ENCODE results near the gene PAXIP1.
A peak's percentile ranks its signal among the peaks of the same experiment; 100 is the strongest.

Gene PAXIP1

DNA sequence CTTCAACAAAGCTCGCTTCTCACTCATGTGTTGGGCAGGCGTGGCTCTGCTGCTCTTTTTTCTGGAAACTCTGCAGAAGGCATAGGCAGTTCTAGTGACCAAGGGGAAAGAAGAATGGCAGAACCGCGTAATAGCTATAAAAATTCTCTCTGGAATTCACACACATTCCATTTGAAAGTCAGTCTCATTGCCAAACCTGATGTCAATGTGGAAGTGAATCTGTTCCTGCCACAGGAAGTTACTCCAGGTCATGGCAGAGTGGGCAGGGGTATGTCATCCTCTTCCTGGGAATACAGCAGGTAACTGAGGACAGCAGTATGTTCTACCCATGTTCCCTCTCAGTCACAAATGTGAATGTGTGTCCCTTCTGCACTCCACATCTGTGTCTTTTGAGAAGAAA is 8.2 kb upstream of the PAXIP1 start:
- Histone ChIP-seq H3K4me2 (ENCODE audit: low read length) (no peak overlapping the region), H3K4me1 (no peaks in the 10 kb centered on the region), H3K4me3 (ENCODE audit: low read depth, low read length) (no peak overlapping the region), H3K27ac (no peak overlapping the region), H3K9me3 (ENCODE audit: control insufficient read depth, low read length) (no peaks in the 10 kb centered on the region), H3K79me2 (no peaks in the 10 kb centered on the region), H2AFZ (no peak overlapping the region), H3K36me3 (ENCODE audit: control insufficient read depth, insufficient read depth, low read length) (no peaks in the 10 kb centered on the region), H3K27me3 (ENCODE audit: control insufficient read depth, insufficient read depth, low read length) (no peaks in the 10 kb centered on the region), H3K9ac (no peak overlapping the region)
- TF ChIP-seq, protein P1, sequence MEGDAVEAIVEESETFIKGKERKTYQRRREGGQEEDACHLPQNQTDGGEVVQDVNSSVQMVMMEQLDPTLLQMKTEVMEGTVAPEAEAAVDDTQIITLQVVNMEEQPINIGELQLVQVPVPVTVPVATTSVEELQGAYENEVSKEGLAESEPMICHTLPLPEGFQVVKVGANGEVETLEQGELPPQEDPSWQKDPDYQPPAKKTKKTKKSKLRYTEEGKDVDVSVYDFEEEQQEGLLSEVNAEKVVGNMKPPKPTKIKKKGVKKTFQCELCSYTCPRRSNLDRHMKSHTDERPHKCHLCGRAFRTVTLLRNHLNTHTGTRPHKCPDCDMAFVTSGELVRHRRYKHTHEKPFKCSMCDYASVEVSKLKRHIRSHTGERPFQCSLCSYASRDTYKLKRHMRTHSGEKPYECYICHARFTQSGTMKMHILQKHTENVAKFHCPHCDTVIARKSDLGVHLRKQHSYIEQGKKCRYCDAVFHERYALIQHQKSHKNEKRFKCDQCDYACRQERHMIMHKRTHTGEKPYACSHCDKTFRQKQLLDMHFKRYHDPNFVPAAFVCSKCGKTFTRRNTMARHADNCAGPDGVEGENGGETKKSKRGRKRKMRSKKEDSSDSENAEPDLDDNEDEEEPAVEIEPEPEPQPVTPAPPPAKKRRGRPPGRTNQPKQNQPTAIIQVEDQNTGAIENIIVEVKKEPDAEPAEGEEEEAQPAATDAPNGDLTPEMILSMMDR (IDR thresholded peaks at IDR 0.05): no peak

DNA sequence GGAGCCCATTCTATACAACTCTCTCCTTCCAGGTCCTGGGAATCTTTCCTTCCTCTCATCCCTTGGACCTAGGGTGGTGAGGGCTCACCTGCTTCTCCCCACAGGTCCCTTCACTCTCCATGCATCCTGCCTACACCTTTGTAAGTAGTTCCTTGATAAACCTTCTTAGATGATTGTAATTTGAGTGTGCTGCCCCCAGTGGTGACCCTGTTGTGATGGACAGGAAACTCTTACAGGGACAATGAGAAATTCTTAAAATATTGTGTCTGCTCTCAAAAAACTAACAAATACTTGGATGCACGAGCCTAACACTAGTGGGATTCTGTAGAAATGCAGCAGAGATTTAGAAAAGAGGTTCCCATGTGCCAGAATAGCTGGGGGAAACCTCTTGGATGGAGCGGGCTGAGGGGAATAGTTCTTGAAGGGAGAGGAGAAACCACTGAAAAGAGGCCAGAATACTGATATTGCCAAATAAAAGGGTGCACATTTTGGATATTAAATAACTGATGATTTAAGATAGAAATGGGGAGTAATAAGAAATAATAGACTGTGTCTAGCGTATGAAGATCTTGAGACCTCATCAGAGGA is 6.7 kb upstream of the PAXIP1 start:
- Histone ChIP-seq H3K27ac (no peak overlapping the region), H3K9ac (no peak overlapping the region), H3K4me3 (ENCODE audit: low read depth, low read length) (no peak overlapping the region), H3K36me3 (ENCODE audit: control insufficient read depth, insufficient read depth, low read length) (no peaks in the 10 kb centered on the region), H3K4me2 (ENCODE audit: low read length) (no peak overlapping the region), H2AFZ (no peak overlapping the region), H3K79me2 (no peaks in the 10 kb centered on the region), H3K9me3 (ENCODE audit: control insufficient read depth, low read length) (no peaks in the 10 kb centered on the region), H3K4me1 (no peaks in the 10 kb centered on the region), H3K27me3 (ENCODE audit: control insufficient read depth, insufficient read depth, low read length) (no peaks in the 10 kb centered on the region)
- TF ChIP-seq, protein P1 (IDR thresholded peaks at IDR 0.05): peak; percentile 21

DNA sequence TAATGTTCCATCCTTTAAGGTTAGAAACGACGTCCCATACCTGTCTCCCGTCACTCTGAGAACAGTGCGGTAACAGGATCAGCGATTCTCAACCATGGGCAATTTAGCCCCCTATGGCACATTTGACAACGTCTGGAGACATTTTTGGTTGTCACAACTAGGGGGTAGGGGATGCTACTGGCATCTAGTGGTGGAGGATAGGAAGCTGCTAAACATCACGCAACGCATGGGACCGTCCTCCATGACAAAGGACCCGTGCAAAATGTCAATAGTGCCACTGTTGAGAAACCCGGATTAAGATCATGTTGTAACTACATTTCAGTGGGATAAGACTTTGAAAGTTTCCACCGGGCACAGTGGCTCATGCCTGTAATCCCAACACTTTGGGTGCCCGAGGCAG is 5.0 kb upstream of the PAXIP1 start:
- Histone ChIP-seq H3K4me2 (ENCODE audit: low read length) (no peak overlapping the region), H2AFZ (no peak overlapping the region), H3K9me3 (ENCODE audit: control insufficient read depth, low read length) (no peaks in the 10 kb centered on the region), H3K36me3 (ENCODE audit: control insufficient read depth, insufficient read depth, low read length) (no peaks in the 10 kb centered on the region), H3K4me1 (no peaks in the 10 kb centered on the region), H3K27ac (no peak overlapping the region), H3K79me2 (no peaks in the 10 kb centered on the region), H3K9ac (no peak overlapping the region), H3K27me3 (ENCODE audit: control insufficient read depth, insufficient read depth, low read length) (no peaks in the 10 kb centered on the region), H3K4me3 (ENCODE audit: low read depth, low read length) (no peak overlapping the region)
- TF ChIP-seq, protein P1 (IDR thresholded peaks at IDR 0.05): peak; percentile 30

DNA sequence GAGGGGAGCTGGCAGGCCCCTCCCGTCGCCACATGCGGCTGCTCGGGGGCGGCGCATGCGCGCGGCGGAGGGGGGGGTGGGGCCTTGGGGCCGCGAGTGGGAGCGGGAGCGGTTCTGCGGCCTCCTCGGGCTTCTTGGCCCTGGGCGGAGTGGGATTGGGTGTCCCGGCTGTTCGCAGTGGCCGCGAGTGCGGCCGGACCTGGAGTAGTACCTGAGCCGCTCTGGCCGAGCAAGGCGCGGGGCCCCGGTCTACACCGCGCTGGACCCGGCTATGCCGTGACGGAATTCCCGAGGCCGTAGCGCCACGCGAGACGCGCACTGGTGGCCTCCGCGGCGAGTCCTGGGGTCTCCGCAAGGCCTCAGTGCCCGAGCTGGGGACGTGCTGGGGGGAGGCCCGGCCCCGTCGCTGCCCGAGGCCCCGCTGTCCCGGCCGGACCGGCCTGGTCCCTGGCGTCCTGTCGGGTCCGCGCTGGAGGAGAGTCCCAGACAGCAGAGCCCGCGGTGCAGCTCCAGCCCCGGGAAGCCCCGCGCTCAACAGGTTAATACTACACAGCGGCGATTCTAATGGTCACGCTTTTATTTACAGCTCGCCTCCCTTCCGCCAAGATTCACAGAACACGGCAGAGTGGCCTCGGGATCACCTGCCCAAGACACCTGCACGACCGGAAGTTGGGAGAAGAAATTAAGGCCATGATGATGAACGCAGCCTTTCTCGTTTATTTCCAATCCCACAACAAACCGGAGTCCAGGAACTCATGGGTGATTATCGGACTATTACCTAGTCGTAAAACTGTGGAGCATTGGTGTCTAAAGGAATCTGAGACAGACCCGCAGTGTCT is 671 bp upstream of the PAXIP1 start:
- TF ChIP-seq, protein P1 (IDR thresholded peaks at IDR 0.05): no peak

More for the DNA sequence above, 671 bp upstream of the PAXIP1 start:
- Histone ChIP-seq H3K36me3 (ENCODE audit: control insufficient read depth, insufficient read depth, low read length) (no peaks in the 10 kb centered on the region), H3K27me3 (ENCODE audit: control insufficient read depth, insufficient read depth, low read length) (no peaks in the 10 kb centered on the region), H3K4me3 (ENCODE audit: low read depth, low read length) (peak overlapping the region; percentile 81), H3K27ac (peak overlapping the region; percentile 86), H3K9ac (peak overlapping the region; percentile 94), H3K9me3 (ENCODE audit: control insufficient read depth, low read length) (no peaks in the 10 kb centered on the region), H3K79me2 (no peaks in the 10 kb centered on the region), H3K4me2 (ENCODE audit: low read length) (peak overlapping the region; percentile 87), H3K4me1 (no peaks in the 10 kb centered on the region), H2AFZ (peak overlapping the region; percentile 98)
